Astrocyte (in vitro differentiated cells and primary cell): ENCODE measurements around the gene TUBG1. TPM values are rescaled to one million over a fixed set of nuclear protein-coding genes. Genes with fewer than 3 reads are reported as not detected.
"Not testable (repeated sequence)": the region's sequence is repeated elsewhere in the genome, so short reads cannot be mapped to it uniquely, and the experiment has no call there.

Source experiments
- DNase-seq: peaks from one replicate; pipeline ENCODE4 v3.0.0-alpha.2; 2010; ENCODE audit warnings: low read depth
- FAIRE-seq: peaks from 2 replicates; lab custom pipeline; 2011; peaks lifted over from hg19 to GRCh38; lab: Jason Lieb, UNC
- H2AFZ ChIP-seq: 2 replicates; pipeline ENCODE4 v1.6.0; 2012; ENCODE audit warnings: low read depth, low read length, inconsistent platforms
- H3K27ac ChIP-seq: 2 replicates; pipeline ENCODE4 v1.5.1; 2011; ENCODE audit warnings: low read depth, low read length, inconsistent platforms
- H3K27me3 ChIP-seq: 2 replicates; pipeline ENCODE4 v1.6.0; 2011; ENCODE audit warnings: low read length, inconsistent platforms; ENCODE audit not compliant: insufficient read depth
- H3K36me3 ChIP-seq: 2 replicates; pipeline ENCODE4 v1.5.1; 2011; ENCODE audit warnings: low read length, inconsistent platforms; ENCODE audit not compliant: insufficient read depth
- H3K4me1 ChIP-seq: 2 replicates; pipeline ENCODE4 v1.5.1; 2011; ENCODE audit warnings: low read length, inconsistent platforms; ENCODE audit not compliant: insufficient read depth
- H3K4me2 ChIP-seq: 2 replicates; pipeline ENCODE4 v1.6.0; 2012; ENCODE audit warnings: low read length, inconsistent platforms
- H3K4me3 ChIP-seq: 2 replicates; pipeline ENCODE4 v1.5.1; 2011; ENCODE audit warnings: low read depth, mild to moderate bottlenecking, low read length, inconsistent platforms; ENCODE audit not compliant: insufficient read depth
- H3K79me2 ChIP-seq: 2 replicates; pipeline ENCODE4 v1.6.0; 2012; ENCODE audit warnings: mild to moderate bottlenecking, low read length, inconsistent platforms; ENCODE audit not compliant: insufficient read depth
- H3K9ac ChIP-seq: 2 replicates; pipeline ENCODE4 v1.6.0; 2012; ENCODE audit warnings: mild to moderate bottlenecking, low read length, inconsistent platforms
- H3K9me3 ChIP-seq: 2 replicates; pipeline ENCODE4 v1.5.1; 2012; ENCODE audit warnings: low read depth, mild to moderate bottlenecking, low read length, inconsistent platforms; ENCODE audit not compliant: insufficient read depth
- H4K20me1 ChIP-seq: 2 replicates; pipeline ENCODE4 v1.6.0; 2012; ENCODE audit warnings: low read length, inconsistent platforms; ENCODE audit not compliant: insufficient read depth
- H3K27ac Mint-ChIP-seq: one replicate; pipeline ENCODE4 v1.8.0; 2021; ENCODE audit warnings: mild to moderate bottlenecking, mixed read lengths; ENCODE audit not compliant: unreplicated experiment
- H3K27me3 Mint-ChIP-seq: one replicate; pipeline ENCODE4 v1.8.0; 2021; ENCODE audit warnings: low read depth, mixed read lengths; ENCODE audit not compliant: unreplicated experiment
- H3K36me3 Mint-ChIP-seq: one replicate; pipeline ENCODE4 v1.8.0; 2021; ENCODE audit warnings: low read depth, mixed read lengths; ENCODE audit not compliant: unreplicated experiment
- H3K4me1 Mint-ChIP-seq: one replicate; pipeline ENCODE4 v1.8.0; 2021; ENCODE audit warnings: low read depth, mixed read lengths; ENCODE audit not compliant: unreplicated experiment
- H3K4me3 Mint-ChIP-seq: one replicate; pipeline ENCODE4 v1.8.0; 2021; ENCODE audit warnings: mild to moderate bottlenecking, moderate library complexity, mixed read lengths; ENCODE audit not compliant: unreplicated experiment
- H3K9me3 Mint-ChIP-seq: one replicate; pipeline ENCODE4 v1.8.0; 2021; ENCODE audit warnings: mild to moderate bottlenecking, mixed read lengths; ENCODE audit not compliant: unreplicated experiment
- EZH2 ChIP-seq: IDR thresholded peaks from 2 replicates; pipeline ENCODE4 v1.6.1; 2012; ENCODE audit warnings: mild to moderate bottlenecking, low read length, inconsistent platforms; ENCODE audit not compliant: insufficient read depth
- total RNA-seq: library from RNA; stranded (reverse); gene quantifications from 2 replicates; pipeline ENCODE4 v1.2.1, GENCODE V29; 2021
- TF ChIP-seq, protein P1 (sequence below): IDR thresholded peaks from 2 replicates; pipeline ENCODE4 v1.5.1; 2011; ENCODE audit warnings: low read depth, mild to moderate bottlenecking, inconsistent platforms, low read length, moderate library complexity; ENCODE audit not compliant: insufficient read depth

Gene TUBG1
- total RNA-seq, 1 donor from 2014 or later, result 47.2 TPM

- H3K9me3 ChIP-seq, result no peaks in the 10 kb centered on the region
- H3K4me1 Mint-ChIP-seq, result peaks cover 15% of the 10 kb centered on the region
- no peak overlapping the region for H3K4me2 ChIP-seq
- H3K4me1 ChIP-seq, result peaks cover 25% of the 10 kb centered on the region
- no peak overlapping the region for H2AFZ ChIP-seq
- H3K36me3 Mint-ChIP-seq, result peaks cover 3% of the 10 kb centered on the region
- H3K4me3 Mint-ChIP-seq, result peak overlapping the region; percentile 86
- H3K27me3 ChIP-seq, result no peaks in the 10 kb centered on the region
- H3K27ac ChIP-seq, result no peak overlapping the region
- H3K27me3 Mint-ChIP-seq, result peaks cover 11% of the 10 kb centered on the region
- TF ChIP-seq EZH2, result no peak
- TF ChIP-seq, protein P1, sequence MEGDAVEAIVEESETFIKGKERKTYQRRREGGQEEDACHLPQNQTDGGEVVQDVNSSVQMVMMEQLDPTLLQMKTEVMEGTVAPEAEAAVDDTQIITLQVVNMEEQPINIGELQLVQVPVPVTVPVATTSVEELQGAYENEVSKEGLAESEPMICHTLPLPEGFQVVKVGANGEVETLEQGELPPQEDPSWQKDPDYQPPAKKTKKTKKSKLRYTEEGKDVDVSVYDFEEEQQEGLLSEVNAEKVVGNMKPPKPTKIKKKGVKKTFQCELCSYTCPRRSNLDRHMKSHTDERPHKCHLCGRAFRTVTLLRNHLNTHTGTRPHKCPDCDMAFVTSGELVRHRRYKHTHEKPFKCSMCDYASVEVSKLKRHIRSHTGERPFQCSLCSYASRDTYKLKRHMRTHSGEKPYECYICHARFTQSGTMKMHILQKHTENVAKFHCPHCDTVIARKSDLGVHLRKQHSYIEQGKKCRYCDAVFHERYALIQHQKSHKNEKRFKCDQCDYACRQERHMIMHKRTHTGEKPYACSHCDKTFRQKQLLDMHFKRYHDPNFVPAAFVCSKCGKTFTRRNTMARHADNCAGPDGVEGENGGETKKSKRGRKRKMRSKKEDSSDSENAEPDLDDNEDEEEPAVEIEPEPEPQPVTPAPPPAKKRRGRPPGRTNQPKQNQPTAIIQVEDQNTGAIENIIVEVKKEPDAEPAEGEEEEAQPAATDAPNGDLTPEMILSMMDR, result no peak
- H3K9me3 Mint-ChIP-seq, result peaks cover 3% of the 10 kb centered on the region
- peaks cover 4% of the 10 kb centered on the region for H4K20me1 ChIP-seq
- FAIRE-seq, result no peak
- H3K79me2 ChIP-seq, result no peaks in the 10 kb centered on the region
- H3K27ac Mint-ChIP-seq, result no peak overlapping the region
- H3K9ac ChIP-seq, result no peak overlapping the region
- H3K4me3 ChIP-seq, result no peak overlapping the region
- no peak for DNase-seq
- no peaks in the 10 kb centered on the region for H3K36me3 ChIP-seq
Measured at GRCh38 chr17:42657824-42658588, 48.5 kb downstream of the TUBG1 start.

GRCh38 chr17:42659079-42659931 lies 49.8 kb downstream of the TUBG1 start, which contains the start of gene TUBG2:
TSS of gene TUBG2 (plus strand) at chr17:42659284. CDS start at chr17:42659504, 220 bp downstream.
- Mint-ChIP-seq H3K9me3 (peaks cover 3% of the 10 kb centered on the region), H3K36me3 (peaks cover 3% of the 10 kb centered on the region), H3K27ac (peak within 1 kb of the TSS; percentile 75), H3K4me3 (peak within 1 kb of the TSS; percentile 86), H3K4me1 (peaks cover 15% of the 10 kb centered on the region), H3K27me3 (peaks cover 4% of the 10 kb centered on the region)
- Histone ChIP-seq H3K9me3 (no peaks in the 10 kb centered on the region), H3K27me3 (no peaks in the 10 kb centered on the region), H3K9ac (peak within 1 kb of the TSS; percentile 78), H3K4me1 (peaks cover 15% of the 10 kb centered on the region), H4K20me1 (peaks cover 4% of the 10 kb centered on the region), H3K27ac (peak within 1 kb of the TSS; percentile 23), H2AFZ (peak within 1 kb of the TSS; percentile 95), H3K4me3 (peak within 1 kb of the TSS; percentile 63), H3K36me3 (peaks cover 3% of the 10 kb centered on the region), H3K79me2 (no peaks in the 10 kb centered on the region), H3K4me2 (peak within 1 kb of the TSS; percentile 91)
- DNase-seq (peak; percentile 77), FAIRE-seq (no peak)
- TF ChIP-seq, protein P1, result no peak
- no peak for TF ChIP-seq EZH2

DNA sequence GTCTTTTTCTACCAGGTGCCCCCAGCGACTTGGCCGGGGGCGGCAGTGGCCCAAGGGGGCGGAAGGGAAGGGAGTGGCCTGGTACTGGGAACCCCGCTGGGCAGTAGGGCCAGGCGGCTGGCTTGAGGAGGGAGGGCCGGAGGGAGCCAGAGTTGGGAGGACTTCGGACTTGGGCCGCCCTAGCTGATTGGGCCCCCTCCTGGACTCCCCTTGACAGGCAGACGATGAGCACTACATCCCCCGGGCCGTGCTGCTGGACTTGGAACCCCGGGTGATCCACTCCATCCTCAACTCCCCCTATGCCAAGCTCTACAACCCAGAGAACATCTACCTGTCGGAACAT lies 50.4 kb downstream of the TUBG1 start:
- not testable (repeated sequence) for H3K27ac Mint-ChIP-seq, H3K36me3 Mint-ChIP-seq, H3K27ac ChIP-seq, H3K36me3 ChIP-seq, H2AFZ ChIP-seq, DNase-seq, H3K9me3 Mint-ChIP-seq, H4K20me1 ChIP-seq, H3K79me2 ChIP-seq, H3K27me3 ChIP-seq, FAIRE-seq, H3K27me3 Mint-ChIP-seq, H3K9me3 ChIP-seq
- H3K9ac ChIP-seq, result peak overlapping the region; percentile 78
- Mint-ChIP-seq H3K4me1 (peaks cover 15% of the 10 kb centered on the region), H3K4me3 (peak overlapping the region; percentile 86)
- H3K4me2 ChIP-seq, result peak overlapping the region; percentile 91
- peak overlapping the region; percentile 63 for H3K4me3 ChIP-seq
- peaks cover 15% of the 10 kb centered on the region for H3K4me1 ChIP-seq
